Measurements from ENCODE around the gene ZSCAN12.

DNA sequence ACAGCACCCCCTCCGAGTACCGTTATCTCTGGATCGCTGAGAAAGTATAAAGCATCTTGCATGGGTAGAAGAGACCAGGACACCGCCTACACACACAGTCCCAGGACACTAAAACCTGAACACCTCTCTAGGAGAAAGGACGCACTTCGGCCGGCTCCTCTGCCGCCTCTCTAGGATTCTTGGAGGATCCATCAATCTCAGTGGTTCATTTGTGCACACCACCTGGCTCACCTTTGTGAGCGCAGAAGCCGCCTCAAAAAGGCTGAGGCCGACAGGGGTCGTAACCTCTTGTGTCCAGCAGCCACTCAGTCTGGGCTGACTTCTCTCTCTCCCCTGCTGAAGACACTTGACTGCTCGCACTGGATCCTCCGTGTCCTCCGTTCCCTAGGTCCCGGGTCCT is 30.2 kb upstream of the ZSCAN12 start:
- TF ChIP-seq, protein P1, sequence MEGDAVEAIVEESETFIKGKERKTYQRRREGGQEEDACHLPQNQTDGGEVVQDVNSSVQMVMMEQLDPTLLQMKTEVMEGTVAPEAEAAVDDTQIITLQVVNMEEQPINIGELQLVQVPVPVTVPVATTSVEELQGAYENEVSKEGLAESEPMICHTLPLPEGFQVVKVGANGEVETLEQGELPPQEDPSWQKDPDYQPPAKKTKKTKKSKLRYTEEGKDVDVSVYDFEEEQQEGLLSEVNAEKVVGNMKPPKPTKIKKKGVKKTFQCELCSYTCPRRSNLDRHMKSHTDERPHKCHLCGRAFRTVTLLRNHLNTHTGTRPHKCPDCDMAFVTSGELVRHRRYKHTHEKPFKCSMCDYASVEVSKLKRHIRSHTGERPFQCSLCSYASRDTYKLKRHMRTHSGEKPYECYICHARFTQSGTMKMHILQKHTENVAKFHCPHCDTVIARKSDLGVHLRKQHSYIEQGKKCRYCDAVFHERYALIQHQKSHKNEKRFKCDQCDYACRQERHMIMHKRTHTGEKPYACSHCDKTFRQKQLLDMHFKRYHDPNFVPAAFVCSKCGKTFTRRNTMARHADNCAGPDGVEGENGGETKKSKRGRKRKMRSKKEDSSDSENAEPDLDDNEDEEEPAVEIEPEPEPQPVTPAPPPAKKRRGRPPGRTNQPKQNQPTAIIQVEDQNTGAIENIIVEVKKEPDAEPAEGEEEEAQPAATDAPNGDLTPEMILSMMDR (conservative IDR thresholded peaks at IDR 0.05; ENCODE audit: low read length): no peak
- TF ChIP-seq EZH2phosphoT487 (IDR thresholded peaks at IDR 0.05; ENCODE audit: borderline replicate concordance, low read depth, low read length): no peak
